Left forelimb (tissue), 1 donor: ENCODE results near the gene POLD3.

Experiments
- DNase-seq: peaks from one replicate; pipeline ENCODE4 v3.0.0-alpha.2; 2018; ENCODE audit warnings: low spot score

Gene POLD3, protein sequence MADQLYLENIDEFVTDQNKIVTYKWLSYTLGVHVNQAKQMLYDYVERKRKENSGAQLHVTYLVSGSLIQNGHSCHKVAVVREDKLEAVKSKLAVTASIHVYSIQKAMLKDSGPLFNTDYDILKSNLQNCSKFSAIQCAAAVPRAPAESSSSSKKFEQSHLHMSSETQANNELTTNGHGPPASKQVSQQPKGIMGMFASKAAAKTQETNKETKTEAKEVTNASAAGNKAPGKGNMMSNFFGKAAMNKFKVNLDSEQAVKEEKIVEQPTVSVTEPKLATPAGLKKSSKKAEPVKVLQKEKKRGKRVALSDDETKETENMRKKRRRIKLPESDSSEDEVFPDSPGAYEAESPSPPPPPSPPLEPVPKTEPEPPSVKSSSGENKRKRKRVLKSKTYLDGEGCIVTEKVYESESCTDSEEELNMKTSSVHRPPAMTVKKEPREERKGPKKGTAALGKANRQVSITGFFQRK

DNA sequence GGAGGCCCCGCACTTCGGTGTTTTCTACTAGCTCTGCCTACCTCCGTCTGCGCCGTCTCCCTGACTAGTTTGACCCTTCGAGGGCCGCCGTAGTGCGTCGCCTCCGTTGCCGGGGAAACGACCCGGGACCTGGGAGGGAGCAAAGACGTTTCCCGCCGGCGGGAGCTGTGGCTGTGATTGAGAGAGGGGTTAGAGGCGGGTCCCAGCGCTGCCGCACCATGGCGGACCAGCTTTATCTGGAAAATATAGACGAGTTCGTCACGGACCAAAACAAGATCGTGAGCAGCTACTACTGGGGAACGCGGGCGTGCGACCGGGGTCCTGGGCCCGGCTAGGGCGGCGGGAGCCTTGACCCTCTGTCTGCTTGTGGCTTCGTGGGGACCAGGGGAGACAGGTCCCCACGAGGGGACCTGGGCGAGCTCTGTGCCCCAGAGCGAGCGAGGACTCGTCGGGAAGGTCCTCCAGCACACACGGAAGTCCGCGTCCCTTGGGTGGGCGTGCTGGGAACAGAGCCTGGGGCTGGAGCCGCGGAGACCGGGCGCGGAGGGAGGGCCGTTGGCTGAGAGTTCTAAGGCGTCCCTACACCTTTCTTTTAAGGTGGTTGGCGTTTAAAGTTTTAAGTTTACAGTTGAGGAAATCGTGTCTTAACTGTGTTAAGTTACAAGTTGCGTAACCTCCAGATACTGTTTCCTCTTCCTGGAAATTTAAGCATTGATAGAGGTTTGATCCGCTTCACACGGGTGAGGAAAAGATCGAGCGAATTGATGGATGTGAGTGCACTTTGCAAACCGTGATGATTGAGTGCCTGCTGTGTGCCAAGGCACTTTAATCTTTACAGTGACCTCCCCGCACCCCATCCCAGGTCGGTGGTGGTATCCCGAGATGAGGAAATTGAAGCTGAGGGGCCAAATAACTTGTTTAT, at the start of gene POLD3:
POLD3 (plus strand) TSS at position 142 of the 922 bp plus-strand sequence; CDS start at position 219, 77 bp downstream.
- DNase-seq: peak; percentile 97

DNA sequence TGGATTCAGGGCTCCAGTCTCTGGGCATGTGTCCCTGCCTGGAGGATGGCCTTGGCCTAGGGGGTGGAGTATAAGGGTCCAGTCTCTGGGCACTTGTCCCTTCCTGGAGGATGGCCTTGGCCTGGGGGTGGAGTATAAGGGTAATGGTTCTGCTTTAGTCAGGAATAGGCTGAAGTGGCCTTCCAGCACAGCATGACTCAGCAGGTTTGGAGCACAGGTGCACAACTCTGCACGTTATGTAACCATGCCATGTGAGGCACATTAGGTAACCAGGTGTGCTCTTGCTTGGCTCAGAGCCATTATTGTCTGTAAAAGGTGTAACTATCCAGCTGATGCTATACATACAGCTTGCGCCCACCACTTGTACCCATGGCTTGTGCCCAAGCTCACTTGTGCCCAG, 48.4 kb upstream of the POLD3 start:
- DNase-seq: no peak

DNA sequence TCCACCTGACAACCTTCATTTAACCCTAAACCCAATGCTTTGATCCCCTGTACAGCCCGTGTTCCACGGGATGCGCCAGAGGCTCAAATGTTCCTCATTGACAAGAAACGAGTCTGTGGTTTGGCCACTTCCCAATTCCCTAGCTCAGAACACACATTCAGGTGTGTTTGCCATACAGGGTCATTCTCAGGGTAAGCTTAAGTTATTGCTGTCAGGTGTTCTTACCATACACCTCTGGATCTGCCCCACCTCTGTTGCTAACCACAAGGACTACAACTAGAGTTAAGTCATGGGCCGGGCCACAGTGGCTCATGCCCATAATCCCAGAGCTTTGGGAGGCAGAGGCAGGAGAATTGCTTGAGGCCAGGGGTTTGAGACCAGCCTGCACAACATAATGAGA, 45.6 kb upstream of the POLD3 start:
- no peak for DNase-seq

DNA sequence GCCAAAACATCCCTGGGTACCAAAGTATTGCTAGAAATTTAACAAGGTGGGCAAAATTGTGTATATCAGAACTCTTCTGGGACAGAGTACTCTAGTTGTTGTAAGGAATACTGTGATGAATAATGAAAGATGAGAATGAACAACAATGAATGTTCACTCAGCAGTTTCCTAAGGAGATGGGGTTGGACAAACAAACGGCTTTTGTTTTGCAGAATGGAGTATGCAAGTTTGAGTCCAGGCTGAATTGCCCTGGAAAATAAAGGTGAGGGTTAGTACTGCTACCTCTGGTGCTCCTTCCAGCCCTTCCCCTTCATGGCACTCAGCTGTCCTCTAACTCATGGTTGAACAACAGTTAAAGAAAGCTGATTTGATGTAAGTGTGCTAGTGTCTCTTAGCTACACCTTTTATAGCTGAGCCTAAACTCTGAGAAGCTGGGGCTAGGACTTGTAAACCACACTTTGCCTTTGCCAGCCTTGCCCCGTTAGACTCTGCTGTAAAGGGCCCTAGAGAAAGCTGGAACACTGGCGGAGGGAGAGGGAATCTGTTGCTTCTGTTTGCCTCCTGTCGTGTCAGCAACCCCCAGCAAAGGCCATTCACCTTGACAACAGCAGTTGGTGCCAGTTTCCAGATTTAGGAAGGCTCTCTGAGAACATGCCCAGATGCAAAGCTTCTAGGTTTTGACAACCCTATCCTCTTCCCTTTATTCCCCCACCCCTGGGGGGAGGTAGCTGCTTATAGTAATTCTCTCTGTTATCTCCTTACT, 41.2 kb upstream of the POLD3 start:
- DNase-seq: no peak

DNA sequence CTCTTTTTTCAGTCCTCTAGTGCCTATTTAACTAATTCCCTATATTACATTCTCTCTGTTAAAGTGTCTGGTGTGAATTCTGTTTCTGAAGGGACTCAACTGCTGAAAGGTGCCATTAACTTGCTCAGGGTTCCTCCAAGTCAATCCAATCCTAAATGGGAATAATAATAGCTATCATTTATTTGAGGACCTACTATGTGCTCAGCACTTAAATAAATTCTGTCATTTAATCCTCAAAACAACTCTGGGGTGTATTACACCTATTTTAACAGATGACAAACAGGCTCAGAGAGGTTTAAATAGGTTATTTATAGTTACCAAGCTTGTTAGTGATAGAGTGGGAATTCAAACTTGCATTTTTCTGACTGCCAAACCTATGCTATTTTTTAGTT, 40.6 kb upstream of the POLD3 start:
- no peak for DNase-seq

DNA sequence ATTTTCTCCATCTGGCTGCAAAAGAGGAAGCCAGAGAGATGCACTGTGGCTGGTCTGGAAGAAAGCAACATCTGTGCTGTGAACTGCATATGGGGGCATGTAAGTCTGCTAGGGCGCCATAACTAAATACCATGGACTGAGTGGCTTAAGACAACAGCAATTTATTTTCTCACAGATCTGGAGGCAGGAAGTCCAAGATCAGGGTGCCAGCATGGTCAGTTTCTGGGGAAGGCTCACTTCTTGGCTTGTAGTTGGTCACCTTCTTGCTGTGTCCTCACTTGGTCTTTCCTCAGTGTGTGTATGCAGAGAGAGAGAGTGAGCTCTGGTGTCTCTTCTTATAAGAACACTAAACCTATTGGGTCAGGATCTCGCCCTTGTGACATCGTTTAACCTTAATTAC, 34.9 kb upstream of the POLD3 start:
- DNase-seq: no peak

DNA sequence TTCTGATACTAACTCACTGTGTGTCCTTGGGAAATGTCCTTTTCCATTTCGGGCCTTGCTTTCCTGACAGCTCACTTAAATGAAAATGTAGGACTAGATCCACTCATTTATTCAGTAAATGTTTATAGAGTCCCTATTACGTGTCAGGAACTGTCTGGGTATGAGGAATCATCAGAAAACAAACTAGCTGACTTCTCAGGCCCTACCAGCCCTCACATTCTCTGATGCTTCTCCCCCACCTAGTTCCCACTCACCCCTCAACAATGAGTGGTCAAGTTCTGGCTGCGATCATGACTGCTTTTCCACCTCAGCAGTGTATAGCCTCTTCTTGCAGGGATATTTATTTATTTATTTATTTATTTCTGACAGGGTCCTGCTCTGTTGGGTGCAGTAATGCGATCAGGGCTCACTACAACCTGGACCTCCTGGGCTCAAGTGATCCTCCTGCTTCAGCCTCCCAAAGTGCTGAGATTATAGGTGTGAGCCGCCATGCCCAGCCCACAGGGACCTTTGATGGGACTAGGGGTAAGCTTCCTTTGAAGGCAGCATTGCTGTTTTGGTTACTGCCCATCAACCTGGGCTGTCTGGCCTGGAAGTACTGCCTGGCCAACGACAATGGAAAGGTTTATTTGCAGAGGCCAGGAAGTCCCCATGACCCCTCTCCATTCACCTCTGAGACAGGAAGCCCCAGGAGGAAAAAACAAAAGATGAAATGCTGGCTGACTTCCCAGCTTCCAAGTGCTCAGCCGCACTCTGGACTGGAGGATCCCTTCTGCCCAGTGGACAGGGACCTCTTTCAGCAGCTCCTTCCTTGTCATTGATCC, 33.1 kb upstream of the POLD3 start:
- no peak for DNase-seq

DNA sequence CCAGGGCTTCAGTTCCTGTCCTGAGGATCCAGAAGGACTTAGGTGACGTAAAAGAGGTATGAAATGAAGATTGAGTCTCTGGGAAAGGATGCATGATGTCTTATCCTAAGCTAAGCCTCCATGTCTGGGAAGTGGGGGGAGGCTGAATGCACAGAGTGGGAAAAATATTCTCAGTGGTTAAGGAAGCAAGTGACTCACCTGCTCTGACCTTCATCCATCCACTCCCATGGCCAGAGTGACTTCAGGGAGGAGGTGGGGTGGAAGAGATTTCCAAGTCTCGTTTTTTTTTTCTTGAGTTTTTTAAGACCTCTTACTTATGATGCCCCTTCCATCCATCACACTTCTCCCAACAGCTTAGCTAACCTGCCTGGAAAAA, 32.5 kb upstream of the POLD3 start:
- DNase-seq: no peak

DNA sequence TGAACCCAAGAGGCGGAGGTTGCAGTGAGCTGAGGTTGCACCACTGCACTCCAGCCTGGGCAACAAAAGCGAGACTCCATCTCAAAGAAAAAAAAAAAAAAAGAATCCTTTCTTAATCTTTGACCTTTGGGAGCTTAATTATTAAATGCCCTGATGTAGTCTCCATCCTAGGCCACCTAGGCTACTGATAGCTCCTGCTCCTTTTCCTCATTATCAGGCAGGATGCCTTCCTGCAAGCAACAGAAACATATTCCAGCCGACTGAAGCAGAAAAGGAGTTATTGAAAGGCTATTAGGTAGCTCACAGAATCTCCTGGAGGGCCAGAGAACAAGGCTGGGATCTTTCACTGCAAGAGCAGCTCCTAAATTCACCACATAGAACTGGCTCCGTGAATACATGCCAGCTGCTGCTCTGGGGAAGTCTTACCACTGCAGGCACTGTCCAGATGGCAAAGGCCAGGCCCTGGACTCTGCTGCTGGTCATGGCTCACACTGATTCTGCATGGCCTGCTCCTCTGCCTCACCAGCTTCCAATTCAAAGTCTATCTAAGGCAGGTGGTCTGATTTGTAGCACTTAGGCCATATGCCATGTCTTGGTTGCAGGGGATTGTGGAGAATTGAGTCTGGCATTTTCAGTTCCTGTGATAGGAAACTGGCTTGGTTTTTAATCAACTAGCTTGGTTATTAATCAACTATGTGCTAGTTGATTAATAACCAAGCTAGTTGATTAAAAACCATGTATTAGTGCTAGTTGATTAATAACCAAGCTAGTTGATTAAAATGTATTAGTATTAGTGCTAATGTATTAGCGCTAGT, 26.0 kb upstream of the POLD3 start:
- no peak for DNase-seq

DNA sequence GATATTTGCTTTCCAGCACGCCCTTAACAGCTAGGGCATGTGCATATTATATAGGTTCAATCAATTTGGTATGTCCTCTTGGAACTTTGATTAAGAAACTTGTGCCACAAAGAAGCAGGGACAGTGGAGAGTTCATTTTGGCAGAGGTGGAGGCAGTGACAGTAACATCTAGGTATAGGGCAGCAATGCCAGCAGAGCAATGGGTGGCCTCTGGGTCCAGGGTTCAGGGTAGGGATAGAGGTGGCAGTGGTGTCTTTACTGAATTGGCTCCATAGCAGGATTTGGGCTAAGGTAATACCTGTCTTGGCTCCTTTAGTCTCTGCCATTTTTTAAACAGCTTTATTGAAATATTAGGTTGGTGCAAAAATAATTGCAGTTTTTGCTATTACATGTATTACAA, 24.4 kb upstream of the POLD3 start:
- no peak for DNase-seq

DNA sequence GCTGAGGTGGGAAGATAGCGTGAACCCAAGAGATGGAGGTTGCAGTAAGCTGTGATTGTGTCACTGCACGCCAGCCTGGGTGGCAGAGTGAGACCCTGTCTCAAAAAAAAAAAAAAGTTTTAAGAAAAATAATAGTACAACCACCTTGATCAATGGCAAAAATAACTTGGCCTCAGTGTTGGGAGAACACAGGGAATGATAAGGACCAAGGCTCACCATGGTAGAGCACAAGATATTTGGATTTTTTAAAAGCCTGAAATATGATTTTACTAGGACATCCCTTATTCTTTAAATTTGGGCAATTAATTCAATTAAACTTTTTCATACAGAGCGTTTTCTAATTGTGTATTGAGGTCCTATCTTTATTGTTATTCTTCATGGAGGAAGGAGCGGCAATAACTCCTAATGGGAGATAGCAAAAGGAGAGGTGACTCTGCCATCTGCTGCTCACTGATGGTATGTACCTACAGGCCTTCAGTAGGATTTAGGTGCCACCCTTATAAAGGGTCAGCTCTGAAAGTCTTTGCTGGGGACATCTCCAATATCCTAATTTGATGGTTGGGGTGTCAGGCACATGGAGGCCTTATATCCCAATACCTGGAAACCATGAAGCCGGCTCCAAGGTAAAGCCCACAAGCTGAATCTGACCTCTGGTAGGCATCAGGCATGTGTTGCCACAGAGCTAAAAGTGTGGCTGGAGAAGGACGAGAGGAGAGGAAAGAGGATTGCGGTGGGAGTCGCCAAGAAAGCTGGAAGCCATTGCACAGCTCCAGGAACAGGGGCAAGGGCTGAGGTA, 21.9 kb upstream of the POLD3 start:
- DNase-seq: no peak

DNA sequence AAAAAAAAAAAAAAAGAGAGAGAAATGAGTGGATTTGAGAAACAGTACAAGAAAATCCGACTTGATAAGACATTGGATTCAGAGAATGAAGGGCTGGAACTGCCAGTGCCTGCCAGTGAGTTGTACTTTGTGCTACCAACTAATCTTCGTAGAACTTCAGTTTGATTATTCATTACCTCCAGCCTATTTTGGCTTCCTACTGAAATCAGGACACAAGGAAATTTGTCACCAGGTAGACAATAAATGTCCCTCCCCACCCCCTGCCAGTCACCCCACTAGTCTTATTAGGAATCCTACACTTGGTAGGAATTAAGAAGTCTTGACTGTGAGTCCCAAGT, 21.4 kb upstream of the POLD3 start:
- no peak for DNase-seq

DNA sequence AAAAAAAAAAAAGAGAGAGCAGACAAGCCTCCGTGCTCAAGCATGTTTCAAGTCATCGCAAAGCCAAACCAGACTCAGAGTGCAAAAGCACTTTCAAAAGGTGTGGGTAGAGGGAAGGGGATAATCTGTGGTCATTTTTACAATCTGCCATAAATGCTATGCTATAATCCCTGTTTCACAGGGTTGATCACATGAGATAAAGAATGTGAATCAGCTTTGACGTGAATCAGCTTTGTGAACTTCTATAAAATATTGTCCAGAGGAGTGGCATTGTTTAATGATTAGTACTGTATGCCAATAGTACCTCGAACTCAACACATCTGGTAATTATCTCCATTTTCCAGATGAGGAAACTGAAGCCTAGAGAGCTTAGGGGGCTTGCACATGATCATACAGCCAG, 20.0 kb upstream of the POLD3 start:
- no peak for DNase-seq

DNA sequence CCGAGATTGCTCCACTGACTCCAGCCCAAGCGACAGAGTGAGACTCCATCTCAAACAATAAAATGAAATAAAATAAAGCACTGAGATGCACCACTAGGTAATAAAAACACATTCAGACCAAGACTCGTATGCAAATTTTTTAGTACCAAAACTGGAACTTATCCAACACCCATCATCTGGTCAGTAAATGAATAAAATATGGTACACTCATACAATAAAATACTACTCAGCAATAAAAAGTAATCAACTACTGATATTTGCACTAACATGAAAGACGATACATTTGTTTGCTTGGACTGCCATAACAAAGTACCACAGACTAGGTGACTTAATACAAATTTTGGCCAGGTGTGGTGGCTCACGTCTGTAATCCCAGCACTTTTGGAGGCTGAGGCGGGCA, 17.8 kb upstream of the POLD3 start:
- DNase-seq: no peak

DNA sequence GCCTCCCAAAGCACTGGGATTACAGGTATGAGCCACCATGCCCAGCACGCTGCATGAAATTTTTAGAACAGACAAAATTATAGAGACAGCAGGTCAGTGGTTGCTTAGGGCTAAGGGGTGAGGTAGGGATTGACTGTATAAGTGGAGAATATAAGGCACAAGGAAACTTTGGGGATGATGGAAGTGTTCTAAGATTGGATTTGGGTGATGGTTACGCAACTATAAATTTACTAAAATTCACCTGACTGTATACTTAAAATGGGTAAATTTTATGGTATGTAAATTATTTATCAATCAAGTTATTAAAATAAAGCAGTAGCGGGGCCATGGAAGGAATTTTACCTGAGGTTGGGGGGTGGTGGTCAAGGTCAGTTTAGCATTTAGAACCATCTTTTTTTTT, 16.4 kb upstream of the POLD3 start:
- DNase-seq: no peak

DNA sequence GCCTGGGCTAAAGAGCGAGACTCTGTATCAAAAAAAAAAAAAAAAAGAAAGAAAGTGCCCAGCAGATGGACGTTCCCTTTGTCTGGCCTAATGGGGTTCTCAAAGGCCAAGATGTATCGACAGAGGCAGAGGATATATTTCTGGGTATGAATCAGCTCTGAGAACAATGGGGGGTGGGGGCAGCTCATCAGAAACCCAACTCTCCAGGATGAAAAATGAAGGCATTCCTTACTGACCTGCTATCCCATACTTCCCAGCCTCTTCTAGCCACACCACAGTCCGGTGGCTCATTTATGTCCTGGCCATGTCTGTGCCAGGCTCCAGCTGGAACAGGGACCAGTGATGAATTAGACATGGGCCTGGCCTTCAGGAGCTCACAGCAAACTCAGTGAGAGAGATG, 15.2 kb upstream of the POLD3 start:
- DNase-seq: no peak

DNA sequence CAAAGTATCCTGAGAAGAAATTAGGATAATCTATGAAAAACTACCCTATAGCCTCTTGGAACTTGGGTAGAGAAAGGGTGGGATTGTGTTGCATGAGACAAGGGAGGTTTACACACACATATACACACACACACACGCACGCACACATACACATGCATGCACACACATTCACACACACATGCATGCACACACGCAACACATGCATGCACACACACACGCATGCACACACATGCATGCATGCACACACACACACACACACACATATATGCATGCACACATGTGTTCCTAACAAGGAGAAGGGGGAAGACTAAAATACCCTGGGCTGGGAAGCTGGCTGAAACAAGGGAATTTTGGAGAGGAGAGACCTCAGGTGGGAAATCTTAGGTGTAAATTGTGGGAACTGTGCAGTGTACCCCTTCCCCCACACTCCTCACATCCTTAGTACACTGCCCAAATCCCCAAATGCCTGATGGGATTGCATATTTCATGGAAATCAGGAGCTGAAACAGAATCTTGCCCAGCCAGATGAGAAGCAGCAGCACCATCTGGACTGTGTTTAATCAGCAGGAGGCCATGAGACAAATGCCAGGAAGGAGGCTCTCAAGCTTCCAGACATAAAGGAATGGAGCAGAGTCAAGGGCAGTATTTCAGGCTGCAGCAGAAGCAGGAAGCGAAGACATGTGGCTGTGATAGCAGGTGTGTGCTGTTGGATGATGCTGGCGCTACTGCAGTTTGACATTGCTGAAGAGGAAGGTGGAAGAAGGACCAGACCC, 14.6 kb upstream of the POLD3 start:
- no peak for DNase-seq

DNA sequence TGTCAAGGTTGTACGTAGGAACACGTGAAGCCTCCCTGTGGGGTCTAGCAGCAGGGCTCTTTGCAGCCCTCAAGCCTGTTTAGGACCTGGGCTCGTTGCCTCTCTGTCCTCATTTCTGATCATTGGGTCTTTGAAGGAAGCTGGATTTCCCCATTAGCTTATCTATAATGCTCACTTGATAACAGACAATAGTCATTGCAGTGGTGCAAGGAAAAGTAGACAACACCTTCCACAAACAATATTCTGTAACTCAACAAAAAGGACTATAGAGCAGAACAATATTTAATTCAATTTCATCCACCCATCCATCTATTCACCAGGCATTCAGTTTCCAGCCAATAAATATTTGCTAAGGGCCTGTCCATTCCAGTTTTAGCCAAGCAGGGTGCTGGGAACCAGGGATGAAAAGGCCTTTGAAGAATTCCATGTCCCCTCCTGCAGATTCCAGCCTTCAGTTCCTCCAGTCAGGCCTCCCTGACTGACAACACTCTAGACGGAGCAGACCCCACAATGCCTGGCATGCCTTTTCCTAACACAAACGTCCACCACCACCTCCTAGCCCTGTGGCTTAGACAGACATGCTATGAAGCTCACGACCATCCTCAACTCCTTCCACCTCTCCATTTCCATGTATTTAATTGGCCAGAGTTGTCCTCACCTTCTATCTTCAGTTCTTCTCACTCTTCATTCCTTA, 12.7 kb upstream of the POLD3 start:
- no peak for DNase-seq
